Activated CD8-positive, alpha-beta T cell treated with anti-CD3 and anti-CD28 coated beads, Interleukin-2, amount 10 ng/mL, durations not matched to agents 7 days and 5 days (primary cell): ENCODE data around the gene HACD2. TPM values are rescaled to one million over a fixed set of nuclear protein-coding genes. Genes with fewer than 3 reads are reported as not detected.
"Not testable (repeated sequence)": the region's sequence is repeated elsewhere in the genome, so short reads cannot be mapped to it uniquely, and the experiment has no call there.

Experiments
- ATAC-seq: fragments of 150-1000 bp; cut with Tn5 transposase; one replicate; pipeline ENCODE4 v1.10.0; 2021; ENCODE audit warnings: moderate library complexity
- CTCF ChIA-PET: fragments of 350-600 bp; sonication (Branson Sonifier 250); formaldehyde crosslinking; loops from one replicate; lab custom pipeline; 2021; ENCODE audit warnings: antibody characterized with exemption; lab: Charles Lee
- POLR2A ChIA-PET: fragments of 350-600 bp; sonication (Branson Sonifier 250); formaldehyde crosslinking; loops from one replicate; lab custom pipeline; 2021; ENCODE audit warnings: antibody characterized with exemption; lab: Charles Lee
- DNase-seq: peaks from one replicate; pipeline ENCODE4 v3.0.0-alpha.2; 2020
- H3K27ac Mint-ChIP-seq: one replicate; pipeline ENCODE4 v1.8.0; 2021; ENCODE audit warnings: mild to moderate bottlenecking, mixed read lengths
- H3K27me3 Mint-ChIP-seq: one replicate; pipeline ENCODE4 v1.8.0; 2021; ENCODE audit warnings: low read depth, mixed read lengths
- H3K36me3 Mint-ChIP-seq: one replicate; pipeline ENCODE4 v1.8.0; 2021; ENCODE audit warnings: low read depth, mixed read lengths
- H3K4me1 Mint-ChIP-seq: one replicate; pipeline ENCODE4 v1.8.0; 2021; ENCODE audit warnings: low read depth, mixed read lengths
- H3K4me3 Mint-ChIP-seq: one replicate; pipeline ENCODE4 v1.8.0; 2021; ENCODE audit warnings: mild to moderate bottlenecking, mixed read lengths
- H3K9me3 Mint-ChIP-seq: one replicate; pipeline ENCODE4 v1.8.0; 2022; ENCODE audit warnings: mixed read lengths; ENCODE audit not compliant: insufficient read depth
- total RNA-seq, 2 experiments: library from RNA; stranded (reverse); gene quantifications; one replicate each; pipeline ENCODE4 v1.2.3, GENCODE V29; 2021

HACD2 gene
- total RNA-seq, 2 experiments from 2014 or later = 20.7 to 23.8 TPM

GRCh38 chr3:123622766-123623165, 37.9 kb upstream of the HACD2 start:
- CTCF ChIA-PET = interaction anchor here (0.8 to 1.8 kb wide), 2 partner anchors 19 to 101 kb away, joined by 4 to 5 read pairs; no protein-coding TSS in a partner anchor
- H3K27ac Mint-ChIP-seq = no peak overlapping the region
- no peaks in the 10 kb centered on the region for H3K27me3 Mint-ChIP-seq

GRCh38 chr3:123621850-123622189, 37.0 kb upstream of the HACD2 start:
- no peak overlapping the region for H3K27ac Mint-ChIP-seq
- ChIA-PET CTCF (no interaction called here), POLR2A (no interaction called here)
- no peak overlapping the region for H3K4me3 Mint-ChIP-seq
- no peaks in the 10 kb centered on the region for H3K27me3 Mint-ChIP-seq
- H3K4me1 Mint-ChIP-seq = no peaks in the 10 kb centered on the region
- H3K9me3 Mint-ChIP-seq = no peaks in the 10 kb centered on the region
- DNase-seq (no peak), ATAC-seq (no peak)
- no peaks in the 10 kb centered on the region for H3K36me3 Mint-ChIP-seq

More at GRCh38 chr3:123622766-123623165, 37.9 kb upstream of the HACD2 start:
- no peak overlapping the region for H3K4me3 Mint-ChIP-seq
- no peaks in the 10 kb centered on the region for H3K9me3 Mint-ChIP-seq
- POLR2A ChIA-PET = no interaction called here
- no peaks in the 10 kb centered on the region for H3K4me1 Mint-ChIP-seq
- H3K36me3 Mint-ChIP-seq = no peaks in the 10 kb centered on the region
- no peak for DNase-seq
- no peak for ATAC-seq

GRCh38 chr3:123621186-123621849, 36.5 kb upstream of the HACD2 start:
- no peaks in the 10 kb centered on the region for H3K4me1 Mint-ChIP-seq
- CTCF ChIA-PET = interaction anchor here (1.5 kb wide), 1 partner anchor 21 kb away, joined by 4 read pairs; no protein-coding TSS in a partner anchor
- no peaks in the 10 kb centered on the region for H3K9me3 Mint-ChIP-seq
- H3K4me3 Mint-ChIP-seq = no peak overlapping the region
- POLR2A ChIA-PET = no interaction called here
- no peak overlapping the region for H3K27ac Mint-ChIP-seq
- DNase-seq (no peak), ATAC-seq (no peak)
- H3K27me3 Mint-ChIP-seq = no peaks in the 10 kb centered on the region
- H3K36me3 Mint-ChIP-seq = no peaks in the 10 kb centered on the region

GRCh38 chr3:123620343-123620742, 35.5 kb upstream of the HACD2 start:
- CTCF ChIA-PET = interaction anchor here (1.5 kb wide), 1 partner anchor 22 kb away, joined by 4 read pairs; no protein-coding TSS in a partner anchor
- DNase-seq = no peak
- H3K4me3 Mint-ChIP-seq = no peak overlapping the region
- H3K36me3 Mint-ChIP-seq = no peaks in the 10 kb centered on the region
- ATAC-seq = no peak
- H3K27ac Mint-ChIP-seq = no peak overlapping the region
- no peaks in the 10 kb centered on the region for H3K27me3 Mint-ChIP-seq
- POLR2A ChIA-PET = no interaction called here
- no peaks in the 10 kb centered on the region for H3K4me1 Mint-ChIP-seq
- no peaks in the 10 kb centered on the region for H3K9me3 Mint-ChIP-seq

GRCh38 chr3:123618768-123619484, 34.1 kb upstream of the HACD2 start:
- Mint-ChIP-seq H3K27ac (no peak overlapping the region), H3K4me3 (no peak overlapping the region), H3K9me3 (no peaks in the 10 kb centered on the region), H3K4me1 (no peaks in the 10 kb centered on the region), H3K36me3 (no peaks in the 10 kb centered on the region), H3K27me3 (no peaks in the 10 kb centered on the region)
- no peak for ATAC-seq
- no peak for DNase-seq
- POLR2A ChIA-PET = no interaction called here
- CTCF ChIA-PET = interaction anchor here (0.8 to 1.4 kb wide), 2 partner anchors 11 to 23 kb away, joined by 3 to 4 read pairs; no protein-coding TSS in a partner anchor

- POLR2A ChIA-PET = no interaction called here
Observed at GRCh38 chr3:123618076-123618708, 33.3 kb upstream of the HACD2 start.

GRCh38 chr3:123616593-123616992, 31.7 kb upstream of the HACD2 start:
- no peaks in the 10 kb centered on the region for H3K36me3 Mint-ChIP-seq
- no peak overlapping the region for H3K4me3 Mint-ChIP-seq
- no peaks in the 10 kb centered on the region for H3K9me3 Mint-ChIP-seq
- DNase-seq = no peak
- no peaks in the 10 kb centered on the region for H3K27me3 Mint-ChIP-seq
- no peaks in the 10 kb centered on the region for H3K4me1 Mint-ChIP-seq
- CTCF ChIA-PET = no interaction called here
- no peak overlapping the region for H3K27ac Mint-ChIP-seq
- POLR2A ChIA-PET = no interaction called here
- no peak for ATAC-seq

More at GRCh38 chr3:123618076-123618708, 33.3 kb upstream of the HACD2 start:
- no peak for DNase-seq
- CTCF ChIA-PET = interaction anchor here (0.6 to 1.4 kb wide), 3 partner anchors 10 to 106 kb away, joined by 3 to 4 read pairs (median 3); no protein-coding TSS in a partner anchor
- Mint-ChIP-seq H3K27ac (no peak overlapping the region), H3K4me1 (no peaks in the 10 kb centered on the region), H3K4me3 (no peak overlapping the region), H3K9me3 (no peaks in the 10 kb centered on the region), H3K36me3 (no peaks in the 10 kb centered on the region), H3K27me3 (no peaks in the 10 kb centered on the region)
- ATAC-seq = no peak

GRCh38 chr3:123613543-123613942, 28.7 kb upstream of the HACD2 start:
- H3K27me3 Mint-ChIP-seq = no peaks in the 10 kb centered on the region
- POLR2A ChIA-PET = no interaction called here
- DNase-seq (no peak), ATAC-seq (no peak)
- H3K4me1 Mint-ChIP-seq = peaks cover 3% of the 10 kb centered on the region
- H3K36me3 Mint-ChIP-seq = no peaks in the 10 kb centered on the region
- H3K9me3 Mint-ChIP-seq = no peaks in the 10 kb centered on the region
- H3K27ac Mint-ChIP-seq = no peak overlapping the region
- H3K4me3 Mint-ChIP-seq = no peak overlapping the region
- CTCF ChIA-PET = no interaction called here

GRCh38 chr3:123611674-123612073, 26.8 kb upstream of the HACD2 start:
- DNase-seq, H3K27me3 Mint-ChIP-seq, H3K36me3 Mint-ChIP-seq, H3K9me3 Mint-ChIP-seq, H3K4me3 Mint-ChIP-seq, H3K27ac Mint-ChIP-seq, CTCF ChIA-PET, POLR2A ChIA-PET, H3K4me1 Mint-ChIP-seq, ATAC-seq: not testable (repeated sequence)

- DNase-seq (no peak), ATAC-seq (no peak)
- CTCF ChIA-PET = no interaction called here
- POLR2A ChIA-PET = no interaction called here
- no peaks in the 10 kb centered on the region for H3K9me3 Mint-ChIP-seq
- no peak overlapping the region for H3K4me3 Mint-ChIP-seq
- H3K36me3 Mint-ChIP-seq = peaks cover 3% of the 10 kb centered on the region
- peaks cover 3% of the 10 kb centered on the region for H3K4me1 Mint-ChIP-seq
- no peaks in the 10 kb centered on the region for H3K27me3 Mint-ChIP-seq
- H3K27ac Mint-ChIP-seq = no peak overlapping the region
Observed at GRCh38 chr3:123611082-123611481, 26.2 kb upstream of the HACD2 start.

GRCh38 chr3:123610331-123610730, 25.5 kb upstream of the HACD2 start:
- no peak for ATAC-seq
- ChIA-PET POLR2A (no interaction called here), CTCF (no interaction called here)
- peaks cover 3% of the 10 kb centered on the region for H3K36me3 Mint-ChIP-seq
- no peak for DNase-seq
- H3K27me3 Mint-ChIP-seq = no peaks in the 10 kb centered on the region
- no peak overlapping the region for H3K4me3 Mint-ChIP-seq
- H3K9me3 Mint-ChIP-seq = no peaks in the 10 kb centered on the region
- no peak overlapping the region for H3K27ac Mint-ChIP-seq
- peaks cover 3% of the 10 kb centered on the region for H3K4me1 Mint-ChIP-seq

GRCh38 chr3:123609063-123609462, 24.2 kb upstream of the HACD2 start:
- no peak for DNase-seq
- ChIA-PET CTCF (no interaction called here), POLR2A (no interaction called here)

More at GRCh38 chr3:123609063-123609462, 24.2 kb upstream of the HACD2 start:
- Mint-ChIP-seq H3K4me3 (no peak overlapping the region), H3K36me3 (peaks cover 3% of the 10 kb centered on the region), H3K4me1 (peaks cover 3% of the 10 kb centered on the region), H3K27me3 (no peaks in the 10 kb centered on the region), H3K9me3 (no peaks in the 10 kb centered on the region), H3K27ac (no peak overlapping the region)
- no peak for ATAC-seq
